Measurements from ENCODE around the gene ZC3H15. TPM values are rescaled to one million over a fixed set of nuclear protein-coding genes. Genes with fewer than 3 reads are reported as not detected.

The ZC3H15 gene
- total RNA-seq, 1 donor: 71.7 TPM

DNA sequence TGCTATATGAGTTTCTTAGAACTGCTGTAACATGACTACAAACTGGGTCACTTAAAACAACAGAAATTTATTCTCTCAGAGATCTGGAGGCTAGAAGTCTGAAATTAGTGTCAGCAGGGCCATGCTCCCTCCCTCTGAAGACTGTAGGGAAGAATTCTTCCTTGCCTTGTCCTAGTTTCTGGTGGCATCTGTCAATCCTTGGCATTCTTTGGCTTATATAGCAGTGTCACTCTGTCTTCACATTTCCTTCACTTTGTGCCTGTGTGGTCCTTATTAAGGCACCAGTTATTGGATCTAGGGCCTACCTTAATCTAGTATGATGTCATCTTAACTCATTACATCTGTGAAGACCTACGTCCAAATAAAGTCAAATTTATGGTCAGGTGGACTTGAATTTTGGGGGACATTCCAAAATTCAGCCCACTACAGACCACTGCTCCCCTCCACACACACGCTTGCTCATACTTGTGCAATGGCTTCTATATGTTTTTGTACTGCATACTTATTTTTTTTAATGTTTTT, 7.6 kb downstream of the ZC3H15 start:
- Histone ChIP-seq H3K36me3 (ENCODE audit: insufficient read depth, low read length) (peaks cover 26% of the 10 kb centered on the region), H3K79me2 (ENCODE audit: insufficient read depth, low read length) (peaks cover 91% of the 10 kb centered on the region), H3K27me3 (ENCODE audit: insufficient read depth, low read length) (no peaks in the 10 kb centered on the region), H2AFZ (ENCODE audit: low read length) (no peak overlapping the region), H3K4me3 (ENCODE audit: insufficient read depth, low read length) (no peak overlapping the region), H3K9me3 (ENCODE audit: low read depth, low read length) (no peaks in the 10 kb centered on the region), H4K20me1 (ENCODE audit: insufficient read depth, low read length) (peaks cover 49% of the 10 kb centered on the region), H3K27ac (ENCODE audit: low read depth, low read length) (peak overlapping the region; percentile 3), H3K4me2 (ENCODE audit: insufficient read depth, low read length) (no peak overlapping the region), H3K4me1 (ENCODE audit: insufficient read depth, low read length) (peaks cover 7% of the 10 kb centered on the region)
- TF ChIP-seq, protein P1, sequence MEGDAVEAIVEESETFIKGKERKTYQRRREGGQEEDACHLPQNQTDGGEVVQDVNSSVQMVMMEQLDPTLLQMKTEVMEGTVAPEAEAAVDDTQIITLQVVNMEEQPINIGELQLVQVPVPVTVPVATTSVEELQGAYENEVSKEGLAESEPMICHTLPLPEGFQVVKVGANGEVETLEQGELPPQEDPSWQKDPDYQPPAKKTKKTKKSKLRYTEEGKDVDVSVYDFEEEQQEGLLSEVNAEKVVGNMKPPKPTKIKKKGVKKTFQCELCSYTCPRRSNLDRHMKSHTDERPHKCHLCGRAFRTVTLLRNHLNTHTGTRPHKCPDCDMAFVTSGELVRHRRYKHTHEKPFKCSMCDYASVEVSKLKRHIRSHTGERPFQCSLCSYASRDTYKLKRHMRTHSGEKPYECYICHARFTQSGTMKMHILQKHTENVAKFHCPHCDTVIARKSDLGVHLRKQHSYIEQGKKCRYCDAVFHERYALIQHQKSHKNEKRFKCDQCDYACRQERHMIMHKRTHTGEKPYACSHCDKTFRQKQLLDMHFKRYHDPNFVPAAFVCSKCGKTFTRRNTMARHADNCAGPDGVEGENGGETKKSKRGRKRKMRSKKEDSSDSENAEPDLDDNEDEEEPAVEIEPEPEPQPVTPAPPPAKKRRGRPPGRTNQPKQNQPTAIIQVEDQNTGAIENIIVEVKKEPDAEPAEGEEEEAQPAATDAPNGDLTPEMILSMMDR (IDR thresholded peaks at IDR 0.05; ENCODE audit: extremely low read depth, low read depth, low read length): no peak
- DNase-seq (ENCODE audit: insufficient read length, low spot score, missing footprints): no peak

DNA sequence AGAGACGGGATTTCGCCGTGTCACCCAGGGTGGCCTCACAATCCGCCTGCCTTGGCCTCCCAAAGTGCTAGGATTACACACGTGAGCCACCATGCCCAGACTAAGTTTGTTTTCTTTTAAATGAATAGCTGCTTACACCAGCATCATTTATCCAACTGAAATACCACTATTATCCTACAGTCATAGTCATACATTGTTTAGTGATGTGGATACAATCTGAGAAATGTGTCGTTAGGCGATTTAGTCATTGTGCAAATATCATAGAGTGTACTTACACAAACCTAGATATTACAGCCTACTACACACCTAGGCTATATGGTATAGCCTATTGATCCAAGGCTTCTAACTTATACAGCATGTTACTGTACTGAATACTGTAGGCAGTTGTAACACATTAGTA, 10.3 kb downstream of the ZC3H15 start:
- Histone ChIP-seq H3K27ac (ENCODE audit: low read depth, low read length) (peak overlapping the region; percentile 25), H3K4me2 (ENCODE audit: insufficient read depth, low read length) (no peak overlapping the region), H2AFZ (ENCODE audit: low read length) (no peak overlapping the region), H3K79me2 (ENCODE audit: insufficient read depth, low read length) (peaks cover 83% of the 10 kb centered on the region), H3K4me3 (ENCODE audit: insufficient read depth, low read length) (no peak overlapping the region), H3K4me1 (ENCODE audit: insufficient read depth, low read length) (peaks cover 4% of the 10 kb centered on the region), H3K9me3 (ENCODE audit: low read depth, low read length) (no peaks in the 10 kb centered on the region), H3K36me3 (ENCODE audit: insufficient read depth, low read length) (peaks cover 44% of the 10 kb centered on the region), H3K27me3 (ENCODE audit: insufficient read depth, low read length) (no peaks in the 10 kb centered on the region), H4K20me1 (ENCODE audit: insufficient read depth, low read length) (peaks cover 36% of the 10 kb centered on the region)
- TF ChIP-seq, protein P1 (IDR thresholded peaks at IDR 0.05; ENCODE audit: extremely low read depth, low read depth, low read length): no peak
- no peak for DNase-seq (ENCODE audit: insufficient read length, low spot score, missing footprints)

DNA sequence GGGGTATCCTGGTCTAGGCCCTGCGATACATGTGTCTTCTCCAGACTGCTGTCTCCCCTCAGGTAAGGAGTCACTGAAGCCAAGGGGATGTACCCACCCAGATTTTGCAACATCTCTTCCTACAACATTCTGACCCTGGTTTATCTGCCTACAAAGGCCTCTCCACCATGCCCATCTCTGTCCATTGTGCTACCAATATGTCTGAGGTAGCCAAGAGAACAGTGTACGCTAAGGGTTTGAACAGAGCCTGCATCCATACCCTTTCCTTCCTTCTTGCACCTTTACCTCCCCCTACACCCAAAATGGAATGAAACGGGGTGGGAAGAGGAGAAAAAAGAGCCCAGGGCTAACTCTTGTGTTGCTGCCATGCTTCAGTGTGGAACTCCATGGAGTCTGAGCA, 11.9 kb downstream of the ZC3H15 start:
- Histone ChIP-seq H3K27ac (ENCODE audit: low read depth, low read length) (no peak overlapping the region), H3K79me2 (ENCODE audit: insufficient read depth, low read length) (peaks cover 68% of the 10 kb centered on the region), H3K4me1 (ENCODE audit: insufficient read depth, low read length) (no peaks in the 10 kb centered on the region), H3K4me3 (ENCODE audit: insufficient read depth, low read length) (no peak overlapping the region), H3K27me3 (ENCODE audit: insufficient read depth, low read length) (no peaks in the 10 kb centered on the region), H3K36me3 (ENCODE audit: insufficient read depth, low read length) (peaks cover 48% of the 10 kb centered on the region), H4K20me1 (ENCODE audit: insufficient read depth, low read length) (peaks cover 22% of the 10 kb centered on the region), H2AFZ (ENCODE audit: low read length) (no peak overlapping the region), H3K9me3 (ENCODE audit: low read depth, low read length) (no peaks in the 10 kb centered on the region), H3K4me2 (ENCODE audit: insufficient read depth, low read length) (no peak overlapping the region)
- TF ChIP-seq, protein P1 (IDR thresholded peaks at IDR 0.05; ENCODE audit: extremely low read depth, low read depth, low read length): no peak
- DNase-seq (ENCODE audit: insufficient read length, low spot score, missing footprints): no peak

DNA sequence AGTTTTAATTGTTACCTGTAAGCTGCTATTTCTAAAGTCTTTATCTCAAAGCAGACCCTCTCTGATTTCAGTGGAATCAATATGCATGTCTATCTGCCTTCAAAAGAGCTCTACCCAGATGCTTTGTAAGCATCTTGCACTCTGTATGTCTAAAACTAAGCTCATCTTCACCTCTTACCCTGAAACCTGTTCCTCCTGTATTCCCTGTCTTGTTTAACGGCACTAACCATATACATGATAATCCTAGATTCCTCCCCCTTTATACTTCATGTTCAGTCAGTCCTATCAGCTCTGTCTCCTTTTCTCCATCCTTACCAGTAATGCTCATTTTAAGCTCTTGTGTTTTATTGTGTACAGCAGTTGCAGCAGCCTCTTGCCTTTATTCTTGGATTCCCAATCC, 12.8 kb downstream of the ZC3H15 start:
- Histone ChIP-seq H3K4me2 (ENCODE audit: insufficient read depth, low read length) (no peak overlapping the region), H3K4me1 (ENCODE audit: insufficient read depth, low read length) (no peaks in the 10 kb centered on the region), H4K20me1 (ENCODE audit: insufficient read depth, low read length) (peaks cover 13% of the 10 kb centered on the region), H3K27me3 (ENCODE audit: insufficient read depth, low read length) (no peaks in the 10 kb centered on the region), H3K27ac (ENCODE audit: low read depth, low read length) (no peak overlapping the region), H3K9me3 (ENCODE audit: low read depth, low read length) (no peaks in the 10 kb centered on the region), H3K79me2 (ENCODE audit: insufficient read depth, low read length) (peaks cover 59% of the 10 kb centered on the region), H3K4me3 (ENCODE audit: insufficient read depth, low read length) (no peak overlapping the region), H3K36me3 (ENCODE audit: insufficient read depth, low read length) (peaks cover 51% of the 10 kb centered on the region), H2AFZ (ENCODE audit: low read length) (no peak overlapping the region)
- DNase-seq (ENCODE audit: insufficient read length, low spot score, missing footprints): no peak
- TF ChIP-seq, protein P1 (IDR thresholded peaks at IDR 0.05; ENCODE audit: extremely low read depth, low read depth, low read length): no peak

All from osteoblast (primary cell).